Panc1 (cell line): Measurements from ENCODE around the gene SLC44A1. TPM values are rescaled to one million over a fixed set of nuclear protein-coding genes. Genes with fewer than 3 reads are reported as not detected.
A peak's percentile ranks its signal among the peaks of the same experiment; 100 is the strongest.

ENCODE experiments used
- ATAC-seq: fragments of 200-7000 bp; cut with Tn5 transposase; 2 replicates; pipeline ENCODE4 v1.9.1; 2020; ENCODE audit warnings: mild to moderate bottlenecking, moderate library complexity
- BruUV-seq: library from RNA; stranded (reverse); fragments of 400-500 nt; replicated peaks from 2 replicates; lab custom pipeline; 2021; lab: Mats Ljungman, UMichigan
- CTCF ChIA-PET: fragments of 300-600 bp; sonication (Branson Sonifier 250); formaldehyde crosslinking; loops from one replicate; lab custom pipeline; 2022; ENCODE audit warnings: antibody characterized with exemption; lab: Charles Lee
- POLR2A ChIA-PET: fragments of 300-600 bp; sonication (Branson Sonifier 250); formaldehyde crosslinking; loops from one replicate; lab custom pipeline; 2022; ENCODE audit warnings: antibody characterized with exemption; lab: Charles Lee
- DNase-seq: peaks from one replicate; pipeline ENCODE4 v3.0.0-alpha.2; 2010; ENCODE audit warnings: low read depth, low spot score
- H3K27ac ChIP-seq: 2 replicates; pipeline ENCODE4 v1.5.1; 2011; ENCODE audit warnings: mild to moderate bottlenecking, low read length, inconsistent platforms
- H3K27me3 ChIP-seq: fragments of 200-500 bp; sonication (Bioruptor generic); 2 replicates; pipeline ENCODE4 v1.6.0; 2014; ENCODE audit warnings: low read length, inconsistent platforms; ENCODE audit not compliant: control insufficient read depth, insufficient read depth
- H3K36me3 ChIP-seq: fragments of 200-500 bp; sonication (Bioruptor generic); 2 replicates; pipeline ENCODE4 v1.5.1; 2014; ENCODE audit warnings: inconsistent platforms, mild to moderate bottlenecking, low read length, moderate library complexity; ENCODE audit not compliant: control insufficient read depth, insufficient read depth
- H3K4me1 ChIP-seq: 2 replicates; pipeline ENCODE4 v1.5.1; 2011; ENCODE audit warnings: inconsistent platforms, mild to moderate bottlenecking, low read length, moderate library complexity; ENCODE audit not compliant: control insufficient read depth, insufficient read depth
- H3K4me3 ChIP-seq, 2 experiments: 2 replicates each; pipeline ENCODE4 v1.5.1; 2011 to 2012; ENCODE audit warnings: low read depth in 2 of 2, low read length in 2 of 2, mild to moderate bottlenecking in 2 of 2, inconsistent platforms in 1 of 2, moderate library complexity in 1 of 2
- H3K9me3 ChIP-seq: fragments of 200-500 bp; sonication (Bioruptor generic); 2 replicates; pipeline ENCODE4 v1.5.1; 2014; ENCODE audit warnings: low read depth, mild to moderate bottlenecking, inconsistent platforms, low read length, moderate library complexity; ENCODE audit not compliant: control insufficient read depth, insufficient read depth
- POLR2AphosphoS5 ChIP-seq: IDR thresholded peaks from 2 replicates; pipeline ENCODE4 v1.6.1; 2012; ENCODE audit warnings: mild to moderate bottlenecking, low read depth, low read length, moderate library complexity
- SIN3A ChIP-seq: IDR thresholded peaks from 2 replicates; pipeline ENCODE4 v1.6.1; 2012; ENCODE audit warnings: low read depth, mild to moderate bottlenecking, low read length, moderate library complexity, borderline replicate concordance; ENCODE audit not compliant: insufficient read depth
- TCF7L2 ChIP-seq: IDR thresholded peaks from 2 replicates; pipeline ENCODE4 v1.6.1; 2011; ENCODE audit warnings: mild to moderate bottlenecking, low read depth, low read length, inconsistent platforms
- in situ Hi-C: cut with HindIII; loops from 2 replicates; pipeline ENCODE4 v1.10.0; 2016; ENCODE audit warnings: low sequenced_read_pairs, low pct_unique_long_range_greater_than_20kb
- intact Hi-C: fragments of 100-400 bp; cut with micrococcal nuclease; formaldehyde crosslinking; loops from one replicate; pipeline ENCODE4 v1.10.0; 2022; ENCODE audit not compliant: unreplicated experiment
- total RNA-seq: library from RNA; stranded (reverse); gene quantifications from one replicate; pipeline ENCODE4 v1.2.1, GENCODE V29; 2021; ENCODE audit not compliant: unreplicated experiment
- TF ChIP-seq, protein P1 (sequence below): fragments of 450-650 bp; IDR thresholded peaks from 2 replicates; pipeline ENCODE4 v1.5.1; 2017; ENCODE audit warnings: mild to moderate bottlenecking
- TF ChIP-seq, protein P2 (sequence below), 2 experiments: IDR thresholded peaks; 2 replicates each; pipeline ENCODE4 v1.6.1; 2011 to 2012; ENCODE audit warnings: low read depth in 2 of 2, control low read depth in 1 of 2, low read length in 1 of 2, mild to moderate bottlenecking in 1 of 2, moderate library complexity in 1 of 2; ENCODE audit not compliant: insufficient read depth in 1 of 2

The SLC44A1 gene
- total RNA-seq, 1 experiment from 2014 or later = 8.7 TPM

DNA sequence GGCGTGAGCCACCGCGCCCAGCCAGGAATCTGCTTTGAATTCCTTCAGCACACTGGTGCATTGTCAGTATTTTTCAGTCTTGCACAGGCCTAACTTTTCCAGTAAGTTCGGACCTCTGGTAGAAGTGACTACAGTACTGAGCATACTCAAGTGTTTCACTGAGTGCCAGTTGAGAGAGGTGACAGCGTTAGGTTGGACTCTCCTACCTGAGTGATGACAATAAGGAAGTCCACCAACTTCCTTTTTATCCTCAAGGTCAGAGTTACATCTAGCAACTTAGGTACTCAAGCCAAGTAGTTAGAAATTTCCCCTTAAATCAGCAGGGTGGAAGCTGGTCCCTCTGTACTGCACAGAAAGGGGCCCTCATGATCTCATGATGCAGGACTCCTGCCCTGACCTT lies 177.4 kb downstream of the SLC44A1 start:
- ChIA-PET CTCF (no interaction called here), POLR2A (no interaction called here)
- in situ Hi-C loops (no loop called here), intact Hi-C loops (loop anchor here (10.0 kb wide), 1 partner anchor 113 kb away; no protein-coding TSS in a partner anchor)
- Histone ChIP-seq H3K4me1 (no peaks in the 10 kb centered on the region), H3K9me3 (no peaks in the 10 kb centered on the region), H3K36me3 (no peaks in the 10 kb centered on the region), H3K4me3 (no peak overlapping the region), H3K27me3 (no peaks in the 10 kb centered on the region), H3K27ac (no peak overlapping the region)
- ATAC-seq (no peak), DNase-seq (no peak)
- BruUV-seq = no TSS peak
- TF ChIP-seq, protein P1, sequence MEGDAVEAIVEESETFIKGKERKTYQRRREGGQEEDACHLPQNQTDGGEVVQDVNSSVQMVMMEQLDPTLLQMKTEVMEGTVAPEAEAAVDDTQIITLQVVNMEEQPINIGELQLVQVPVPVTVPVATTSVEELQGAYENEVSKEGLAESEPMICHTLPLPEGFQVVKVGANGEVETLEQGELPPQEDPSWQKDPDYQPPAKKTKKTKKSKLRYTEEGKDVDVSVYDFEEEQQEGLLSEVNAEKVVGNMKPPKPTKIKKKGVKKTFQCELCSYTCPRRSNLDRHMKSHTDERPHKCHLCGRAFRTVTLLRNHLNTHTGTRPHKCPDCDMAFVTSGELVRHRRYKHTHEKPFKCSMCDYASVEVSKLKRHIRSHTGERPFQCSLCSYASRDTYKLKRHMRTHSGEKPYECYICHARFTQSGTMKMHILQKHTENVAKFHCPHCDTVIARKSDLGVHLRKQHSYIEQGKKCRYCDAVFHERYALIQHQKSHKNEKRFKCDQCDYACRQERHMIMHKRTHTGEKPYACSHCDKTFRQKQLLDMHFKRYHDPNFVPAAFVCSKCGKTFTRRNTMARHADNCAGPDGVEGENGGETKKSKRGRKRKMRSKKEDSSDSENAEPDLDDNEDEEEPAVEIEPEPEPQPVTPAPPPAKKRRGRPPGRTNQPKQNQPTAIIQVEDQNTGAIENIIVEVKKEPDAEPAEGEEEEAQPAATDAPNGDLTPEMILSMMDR = no peak

DNA sequence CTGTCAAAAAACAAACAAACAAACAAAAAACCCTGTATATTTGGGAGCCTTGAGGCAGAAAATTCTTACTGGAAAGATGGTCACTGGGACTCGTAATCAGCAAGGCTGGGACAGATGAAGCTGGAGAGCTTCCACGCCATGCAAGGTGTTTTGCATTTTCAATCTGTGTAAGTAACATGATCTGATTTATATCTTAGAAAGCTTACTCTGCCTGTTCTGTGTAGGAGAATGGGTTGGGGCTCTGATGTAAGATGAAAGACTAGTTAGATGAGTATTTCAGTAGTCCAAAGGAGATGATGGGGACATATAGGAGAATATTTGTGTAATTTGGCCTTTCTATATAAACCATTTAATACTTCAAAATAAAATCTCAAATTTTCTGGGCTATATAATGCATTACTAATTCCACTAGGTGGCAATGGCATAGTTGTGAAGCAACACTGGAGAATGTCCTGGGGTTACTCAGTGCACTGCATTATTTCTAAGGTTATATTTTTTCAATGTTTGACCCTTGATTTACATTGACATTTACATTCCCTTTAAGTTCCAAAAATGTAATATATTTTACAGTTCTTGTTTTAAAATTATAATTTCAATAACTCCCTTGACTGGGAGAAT lies 181.5 kb downstream of the SLC44A1 start:
- in situ Hi-C loops = no loop called here

More for the DNA sequence above, 181.5 kb downstream of the SLC44A1 start:
- Histone ChIP-seq H3K27me3 (no peaks in the 10 kb centered on the region), H3K27ac (no peak overlapping the region), H3K9me3 (no peaks in the 10 kb centered on the region), H3K4me3 (no peak overlapping the region), H3K36me3 (no peaks in the 10 kb centered on the region), H3K4me1 (no peaks in the 10 kb centered on the region)
- intact Hi-C loops = loop anchor here (10.0 kb wide), 1 partner anchor 109 kb away; no protein-coding TSS in a partner anchor
- ATAC-seq = peak; percentile 79; the same call in 1 of the 2 replicates
- TF ChIP-seq, protein P1 = peak; percentile 60; the same call in 1 of the 2 replicates
- no peak for TF ChIP-seq POLR2AphosphoS5
- TF ChIP-seq TCF7L2 = no peak
- TF ChIP-seq SIN3A = no peak
- TF ChIP-seq, protein P2, sequence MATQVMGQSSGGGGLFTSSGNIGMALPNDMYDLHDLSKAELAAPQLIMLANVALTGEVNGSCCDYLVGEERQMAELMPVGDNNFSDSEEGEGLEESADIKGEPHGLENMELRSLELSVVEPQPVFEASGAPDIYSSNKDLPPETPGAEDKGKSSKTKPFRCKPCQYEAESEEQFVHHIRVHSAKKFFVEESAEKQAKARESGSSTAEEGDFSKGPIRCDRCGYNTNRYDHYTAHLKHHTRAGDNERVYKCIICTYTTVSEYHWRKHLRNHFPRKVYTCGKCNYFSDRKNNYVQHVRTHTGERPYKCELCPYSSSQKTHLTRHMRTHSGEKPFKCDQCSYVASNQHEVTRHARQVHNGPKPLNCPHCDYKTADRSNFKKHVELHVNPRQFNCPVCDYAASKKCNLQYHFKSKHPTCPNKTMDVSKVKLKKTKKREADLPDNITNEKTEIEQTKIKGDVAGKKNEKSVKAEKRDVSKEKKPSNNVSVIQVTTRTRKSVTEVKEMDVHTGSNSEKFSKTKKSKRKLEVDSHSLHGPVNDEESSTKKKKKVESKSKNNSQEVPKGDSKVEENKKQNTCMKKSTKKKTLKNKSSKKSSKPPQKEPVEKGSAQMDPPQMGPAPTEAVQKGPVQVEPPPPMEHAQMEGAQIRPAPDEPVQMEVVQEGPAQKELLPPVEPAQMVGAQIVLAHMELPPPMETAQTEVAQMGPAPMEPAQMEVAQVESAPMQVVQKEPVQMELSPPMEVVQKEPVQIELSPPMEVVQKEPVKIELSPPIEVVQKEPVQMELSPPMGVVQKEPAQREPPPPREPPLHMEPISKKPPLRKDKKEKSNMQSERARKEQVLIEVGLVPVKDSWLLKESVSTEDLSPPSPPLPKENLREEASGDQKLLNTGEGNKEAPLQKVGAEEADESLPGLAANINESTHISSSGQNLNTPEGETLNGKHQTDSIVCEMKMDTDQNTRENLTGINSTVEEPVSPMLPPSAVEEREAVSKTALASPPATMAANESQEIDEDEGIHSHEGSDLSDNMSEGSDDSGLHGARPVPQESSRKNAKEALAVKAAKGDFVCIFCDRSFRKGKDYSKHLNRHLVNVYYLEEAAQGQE (IDR thresholded peaks at IDR 0.05; ENCODE audit: insufficient read depth in 1 of 2, low read depth in 2 of 2, low read length in 1 of 2) = no peak
- CTCF ChIA-PET = interaction anchor here (0.7 kb wide), 1 partner anchor 55 kb away, joined by 3 read pairs; no protein-coding TSS in a partner anchor
- POLR2A ChIA-PET = no interaction called here
- BruUV-seq = no TSS peak
- no peak for DNase-seq
